ENCODE data around the gene SPEN.
"Not testable (repeated sequence)": the region's sequence is repeated elsewhere in the genome, so short reads cannot be mapped to it uniquely, and the experiment has no call there.

DNA sequence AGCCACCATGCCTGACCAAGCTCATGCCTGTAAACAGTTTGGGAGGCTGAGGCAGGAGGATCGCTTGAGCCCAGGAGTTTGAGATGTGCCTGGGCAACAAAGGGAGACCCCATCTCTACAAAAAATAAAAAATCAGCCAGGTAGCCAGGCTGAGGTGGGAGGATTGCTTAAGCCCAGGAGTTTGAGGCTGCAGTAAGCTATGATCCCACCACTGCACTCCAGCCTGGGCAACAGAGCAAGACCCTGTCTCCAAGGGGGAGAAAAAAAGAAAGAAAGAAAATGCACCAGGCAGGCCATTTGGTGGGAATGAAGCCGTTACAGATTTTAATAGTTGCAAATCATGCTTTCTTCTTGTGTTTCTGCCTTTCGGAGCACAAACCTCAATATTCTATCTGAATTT is 66.1 kb downstream of the SPEN start:
- TF ChIP-seq, protein P1, sequence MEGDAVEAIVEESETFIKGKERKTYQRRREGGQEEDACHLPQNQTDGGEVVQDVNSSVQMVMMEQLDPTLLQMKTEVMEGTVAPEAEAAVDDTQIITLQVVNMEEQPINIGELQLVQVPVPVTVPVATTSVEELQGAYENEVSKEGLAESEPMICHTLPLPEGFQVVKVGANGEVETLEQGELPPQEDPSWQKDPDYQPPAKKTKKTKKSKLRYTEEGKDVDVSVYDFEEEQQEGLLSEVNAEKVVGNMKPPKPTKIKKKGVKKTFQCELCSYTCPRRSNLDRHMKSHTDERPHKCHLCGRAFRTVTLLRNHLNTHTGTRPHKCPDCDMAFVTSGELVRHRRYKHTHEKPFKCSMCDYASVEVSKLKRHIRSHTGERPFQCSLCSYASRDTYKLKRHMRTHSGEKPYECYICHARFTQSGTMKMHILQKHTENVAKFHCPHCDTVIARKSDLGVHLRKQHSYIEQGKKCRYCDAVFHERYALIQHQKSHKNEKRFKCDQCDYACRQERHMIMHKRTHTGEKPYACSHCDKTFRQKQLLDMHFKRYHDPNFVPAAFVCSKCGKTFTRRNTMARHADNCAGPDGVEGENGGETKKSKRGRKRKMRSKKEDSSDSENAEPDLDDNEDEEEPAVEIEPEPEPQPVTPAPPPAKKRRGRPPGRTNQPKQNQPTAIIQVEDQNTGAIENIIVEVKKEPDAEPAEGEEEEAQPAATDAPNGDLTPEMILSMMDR (IDR thresholded peaks at IDR 0.05), result not testable (repeated sequence)
- TF ChIP-seq ZFX (IDR thresholded peaks at IDR 0.05; ENCODE audit: borderline replicate concordance), result not testable (repeated sequence)

Data from 22Rv1 (cell line).